NCI-H446 (cell line): ENCODE measurements around the gene ZBTB18.
"Not testable (repeated sequence)": the region's sequence is repeated elsewhere in the genome, so short reads cannot be mapped to it uniquely, and the experiment has no call there.

Experiments
- DNase-seq, 2 experiments: peaks; one replicate each; lab custom pipeline; 2025; lab: John Stamatoyannopoulos, UW

Gene ZBTB18

GRCh38 chr1:244050835-244051444 lies at the start of gene ZBTB18:
TSS of gene ZBTB18 (plus strand) at chr1:244051283. CDS start at chr1:244051432, 149 bp downstream.
- DNase-seq: peak; percentile 87 to 94

- no peak for DNase-seq
Observed at GRCh38 chr1:244002721-244003120, 48.4 kb upstream of the ZBTB18 start.

- DNase-seq: no peak
Observed at GRCh38 chr1:244005455-244005854, 45.6 kb upstream of the ZBTB18 start.

GRCh38 chr1:244006381-244006901 lies 44.6 kb upstream of the ZBTB18 start:
- DNase-seq: no peak

- DNase-seq: peak in 1 of 2 experiments; percentile 36
Observed at GRCh38 chr1:244006961-244007360, 44.1 kb upstream of the ZBTB18 start.

- no peak for DNase-seq
Observed at GRCh38 chr1:244010191-244010590, 40.9 kb upstream of the ZBTB18 start.

GRCh38 chr1:244010703-244011123 lies 40.4 kb upstream of the ZBTB18 start:
- DNase-seq: no peak

GRCh38 chr1:244011271-244011670 lies 39.8 kb upstream of the ZBTB18 start:
- no peak for DNase-seq

- DNase-seq: no peak
Observed at GRCh38 chr1:244011786-244012185, 39.3 kb upstream of the ZBTB18 start.

- DNase-seq: peak in 1 of 2 experiments; percentile 9
Observed at GRCh38 chr1:244012202-244012601, 38.9 kb upstream of the ZBTB18 start.

- DNase-seq: no peak
Observed at GRCh38 chr1:244013100-244013499, 38.0 kb upstream of the ZBTB18 start.

GRCh38 chr1:244014862-244015261 lies 36.2 kb upstream of the ZBTB18 start:
- DNase-seq: not testable (repeated sequence)

GRCh38 chr1:244019982-244020485 lies 31.0 kb upstream of the ZBTB18 start:
- no peak for DNase-seq

- no peak for DNase-seq
Observed at GRCh38 chr1:244021427-244021826, 29.7 kb upstream of the ZBTB18 start.

GRCh38 chr1:244022311-244022710 lies 28.8 kb upstream of the ZBTB18 start:
- DNase-seq: no peak

- DNase-seq: no peak
Observed at GRCh38 chr1:244022864-244023440, 28.1 kb upstream of the ZBTB18 start.

- no peak for DNase-seq
Observed at GRCh38 chr1:244027491-244028145, 23.5 kb upstream of the ZBTB18 start.

- DNase-seq: peak in 1 of 2 experiments; percentile 14
Observed at GRCh38 chr1:244028701-244029100, 22.4 kb upstream of the ZBTB18 start.

GRCh38 chr1:244029124-244029523 lies 22.0 kb upstream of the ZBTB18 start:
- DNase-seq: no peak

- DNase-seq: no peak
Observed at GRCh38 chr1:244030481-244031040, 20.5 kb upstream of the ZBTB18 start.

GRCh38 chr1:244035358-244035757 lies 15.7 kb upstream of the ZBTB18 start:
- no peak for DNase-seq

GRCh38 chr1:244037252-244037651 lies 13.8 kb upstream of the ZBTB18 start:
- no peak for DNase-seq
